NB4 (cell line): Measurements from ENCODE around the gene PRODH2.

ENCODE experiments used
- CTCF ChIP-seq: IDR thresholded peaks from one replicate; pipeline ENCODE4 v1.5.1; 2012; ENCODE audit warnings: low read depth, low read length
- MAX ChIP-seq: IDR thresholded peaks from 2 replicates; pipeline ENCODE4 v1.6.1; 2011; ENCODE audit warnings: low read depth, low read length
- POLR2A ChIP-seq: IDR thresholded peaks from 2 replicates; pipeline ENCODE4 v1.6.1; 2011; ENCODE audit warnings: mild to moderate bottlenecking; ENCODE audit not compliant: insufficient read length; ENCODE audit errors: extremely low read depth

GRCh38 chr19:35816846-35817245, 4.2 kb upstream of the PRODH2 start:
- TF ChIP-seq CTCF: no peak
- no peak for TF ChIP-seq POLR2A
- TF ChIP-seq MAX: no peak
